Naive B cell (primary cell): ENCODE results near the gene WFIKKN2. TPM values are rescaled to one million over a fixed set of nuclear protein-coding genes. Genes with fewer than 3 reads are reported as not detected.

Source experiments
- ATAC-seq, 2 donors: fragments of 150-1000 bp; cut with Tn5 transposase; 2 replicates each; pipeline ENCODE4 v1.10.0; 2021; ENCODE audit warnings: low read depth in 2 of 2, mild to moderate bottlenecking in 2 of 2, moderate library complexity in 2 of 2
- DNase-seq: peaks from one replicate; pipeline ENCODE4 v3.0.0; 2022
- H3K27ac Mint-ChIP-seq, 6 donors: one replicate each; pipeline ENCODE4 v1.8.0; 2020 to 2022; ENCODE audit warnings: mild to moderate bottlenecking in 6 of 6, mixed read lengths in 6 of 6, moderate library complexity in 5 of 6, inconsistent platforms in 2 of 6
- H3K27me3 Mint-ChIP-seq, 3 donors: one replicate each; pipeline ENCODE4 v1.8.0; 2021 to 2022; ENCODE audit warnings: mixed read lengths in 3 of 3, mild to moderate bottlenecking in 1 of 3
- H3K36me3 Mint-ChIP-seq, 2 donors: one replicate each; pipeline ENCODE4 v1.8.0; 2020 to 2022; ENCODE audit warnings: mixed read lengths in 2 of 2, inconsistent platforms in 1 of 2, mild to moderate bottlenecking in 1 of 2
- H3K4me1 Mint-ChIP-seq, 3 donors: one replicate each; pipeline ENCODE4 v1.8.0; 2020 to 2022; ENCODE audit warnings: mixed read lengths in 3 of 3, inconsistent platforms in 1 of 3, mild to moderate bottlenecking in 1 of 3, moderate library complexity in 1 of 3
- H3K4me3 Mint-ChIP-seq, 8 donors: one replicate each; pipeline ENCODE4 v1.8.0; 2020 to 2022; ENCODE audit warnings: mild to moderate bottlenecking in 8 of 8, mixed read lengths in 8 of 8, moderate library complexity in 8 of 8, inconsistent platforms in 2 of 8
- H3K9me3 Mint-ChIP-seq, 7 donors: one replicate each; pipeline ENCODE4 v1.8.0; 2020 to 2022; ENCODE audit warnings: mixed read lengths in 7 of 7, mild to moderate bottlenecking in 5 of 7, inconsistent platforms in 2 of 7, moderate library complexity in 1 of 7
- polyA plus RNA-seq, 6 donors: library from polyadenylated mRNA; unstranded; fragments of 300-500 nt; fragmentation: Illumina TruSeq; gene quantifications; one replicate each; pipeline ENCODE4 v1.2.3, GENCODE V29; 2021; ENCODE audit warnings: low read depth in 6 of 6

The WFIKKN2 gene
- polyA plus RNA-seq, 6 donors from 2014 or later = not detected

- Mint-ChIP-seq H3K4me3 (no peak overlapping the region), H3K27me3 (no peaks in the 10 kb centered on the region), H3K27ac (no peak overlapping the region), H3K36me3 (no peaks in the 10 kb centered on the region), H3K9me3 (no peaks in the 10 kb centered on the region), H3K4me1 (no peaks in the 10 kb centered on the region)
- DNase-seq (no peak), ATAC-seq (no peak)
Measured at GRCh38 chr17:50889528-50890118, 54.2 kb downstream of the WFIKKN2 start.

GRCh38 chr17:50890675-50891516 lies 55.5 kb downstream of the WFIKKN2 start:
- H3K27ac Mint-ChIP-seq = peak overlapping the region in 1 of 6 donors; percentile 11
- ATAC-seq (no peak), DNase-seq (no peak)
- no peaks in the 10 kb centered on the region for H3K4me1 Mint-ChIP-seq
- H3K4me3 Mint-ChIP-seq = no peak overlapping the region
- no peaks in the 10 kb centered on the region for H3K36me3 Mint-ChIP-seq
- H3K9me3 Mint-ChIP-seq = no peaks in the 10 kb centered on the region
- H3K27me3 Mint-ChIP-seq = no peaks in the 10 kb centered on the region

GRCh38 chr17:50891577-50891989 lies 56.2 kb downstream of the WFIKKN2 start:
- H3K27ac Mint-ChIP-seq = no peak overlapping the region
- ATAC-seq (no peak), DNase-seq (no peak)
- no peak overlapping the region for H3K4me3 Mint-ChIP-seq
- H3K27me3 Mint-ChIP-seq = no peaks in the 10 kb centered on the region
- no peaks in the 10 kb centered on the region for H3K4me1 Mint-ChIP-seq
- no peaks in the 10 kb centered on the region for H3K36me3 Mint-ChIP-seq
- H3K9me3 Mint-ChIP-seq = no peaks in the 10 kb centered on the region

Other genes starting within 250 kb of the WFIKKN2 start
- gene ABCC3, start 200.7 kb upstream of the WFIKKN2 start, polyA plus RNA-seq = under 1 TPM in 4 of 6 donors, not detected in 2; 0.44 to 0.99 (median 0.76) TPM
- 1 to 10 TPM; 3.3 to 6.4 (median 4.6) TPM for gene ANKRD40, start 127.7 kb upstream of the WFIKKN2 start, polyA plus RNA-seq
- 100 to 1,000 TPM in 1 of 6 donors, 10 to 100 TPM in 5; 35.9 to 106 (median 54.9) TPM for gene LUC7L3, start 116.0 kb upstream of the WFIKKN2 start, polyA plus RNA-seq
- gene ANKRD40CL, start 68.1 kb upstream of the WFIKKN2 start, polyA plus RNA-seq = not detected
- 10 to 100 TPM in 1 of 6 donors, 1 to 10 TPM in 5; 1.9 to 14.2 (median 9.3) TPM for gene TOB1, start 30.8 kb downstream of the WFIKKN2 start, polyA plus RNA-seq